Measurements from ENCODE around the gene BACE2.

The BACE2 gene

DNA sequence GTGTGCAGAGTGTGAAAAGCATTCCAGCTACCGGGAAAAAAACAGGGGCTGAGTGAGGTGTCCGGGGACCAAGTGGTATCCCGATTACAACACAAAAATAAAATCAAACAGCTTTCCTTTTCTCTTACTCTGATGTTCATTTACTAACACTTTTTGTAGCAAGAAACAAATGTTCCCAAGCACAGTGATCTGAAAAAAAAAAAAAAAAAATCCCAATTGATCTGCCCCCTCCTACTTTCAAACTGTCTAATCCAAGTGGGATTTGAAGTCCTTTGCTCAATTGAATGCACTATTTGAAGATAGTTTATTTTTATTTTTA is 1.3 kb downstream of the BACE2 start:
- TF ChIP-seq, protein P1, sequence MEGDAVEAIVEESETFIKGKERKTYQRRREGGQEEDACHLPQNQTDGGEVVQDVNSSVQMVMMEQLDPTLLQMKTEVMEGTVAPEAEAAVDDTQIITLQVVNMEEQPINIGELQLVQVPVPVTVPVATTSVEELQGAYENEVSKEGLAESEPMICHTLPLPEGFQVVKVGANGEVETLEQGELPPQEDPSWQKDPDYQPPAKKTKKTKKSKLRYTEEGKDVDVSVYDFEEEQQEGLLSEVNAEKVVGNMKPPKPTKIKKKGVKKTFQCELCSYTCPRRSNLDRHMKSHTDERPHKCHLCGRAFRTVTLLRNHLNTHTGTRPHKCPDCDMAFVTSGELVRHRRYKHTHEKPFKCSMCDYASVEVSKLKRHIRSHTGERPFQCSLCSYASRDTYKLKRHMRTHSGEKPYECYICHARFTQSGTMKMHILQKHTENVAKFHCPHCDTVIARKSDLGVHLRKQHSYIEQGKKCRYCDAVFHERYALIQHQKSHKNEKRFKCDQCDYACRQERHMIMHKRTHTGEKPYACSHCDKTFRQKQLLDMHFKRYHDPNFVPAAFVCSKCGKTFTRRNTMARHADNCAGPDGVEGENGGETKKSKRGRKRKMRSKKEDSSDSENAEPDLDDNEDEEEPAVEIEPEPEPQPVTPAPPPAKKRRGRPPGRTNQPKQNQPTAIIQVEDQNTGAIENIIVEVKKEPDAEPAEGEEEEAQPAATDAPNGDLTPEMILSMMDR (IDR thresholded peaks at IDR 0.05; ENCODE audit: extremely low read depth, missing control alignments): no peak
- DNase-seq (ENCODE audit: low spot score): no peak

DNA sequence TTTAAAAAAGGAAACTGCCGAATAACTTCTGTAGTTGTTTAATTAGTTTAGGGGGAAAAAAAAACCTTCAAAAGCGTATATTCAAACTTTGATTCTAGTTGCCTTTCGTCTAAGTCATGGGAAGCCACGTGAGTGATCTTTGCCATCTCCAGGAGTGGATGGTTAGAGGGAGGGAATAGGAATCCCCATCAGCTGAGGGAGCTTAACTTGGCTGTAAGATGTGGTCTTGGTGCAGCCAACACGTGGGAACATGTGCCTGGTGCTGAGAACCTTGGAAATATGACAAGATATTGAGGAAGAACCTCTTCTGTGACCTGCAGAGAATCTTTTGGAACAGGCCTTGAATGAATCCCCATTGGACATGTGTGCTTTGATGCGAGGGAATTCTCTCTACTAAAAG is 1.7 kb downstream of the BACE2 start:
- TF ChIP-seq, protein P1 (IDR thresholded peaks at IDR 0.05; ENCODE audit: extremely low read depth, missing control alignments): no peak
- DNase-seq (ENCODE audit: low spot score): no peak

DNA sequence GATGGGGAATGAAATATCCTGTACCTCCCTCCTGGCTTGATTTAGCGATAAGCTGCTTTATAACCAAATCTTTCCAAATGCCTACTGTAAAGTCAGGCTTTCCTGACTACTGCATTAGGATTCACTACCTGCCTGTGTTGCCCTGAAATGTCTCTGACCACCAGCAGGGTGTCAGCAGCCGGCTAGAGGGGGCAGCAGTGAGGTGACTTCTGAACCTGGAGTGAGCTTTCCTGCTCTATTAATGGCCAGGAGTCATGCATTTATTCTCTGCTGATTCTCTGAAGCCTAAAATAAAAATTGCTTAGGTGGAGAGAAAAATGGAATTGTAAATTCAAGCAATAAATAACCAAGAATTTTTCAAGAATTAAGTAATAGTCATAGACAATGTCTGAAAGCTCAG is 2.5 kb downstream of the BACE2 start:
- DNase-seq (ENCODE audit: low spot score): peak; percentile 59
- TF ChIP-seq, protein P1 (IDR thresholded peaks at IDR 0.05; ENCODE audit: extremely low read depth, missing control alignments): peak; percentile 19

DNA sequence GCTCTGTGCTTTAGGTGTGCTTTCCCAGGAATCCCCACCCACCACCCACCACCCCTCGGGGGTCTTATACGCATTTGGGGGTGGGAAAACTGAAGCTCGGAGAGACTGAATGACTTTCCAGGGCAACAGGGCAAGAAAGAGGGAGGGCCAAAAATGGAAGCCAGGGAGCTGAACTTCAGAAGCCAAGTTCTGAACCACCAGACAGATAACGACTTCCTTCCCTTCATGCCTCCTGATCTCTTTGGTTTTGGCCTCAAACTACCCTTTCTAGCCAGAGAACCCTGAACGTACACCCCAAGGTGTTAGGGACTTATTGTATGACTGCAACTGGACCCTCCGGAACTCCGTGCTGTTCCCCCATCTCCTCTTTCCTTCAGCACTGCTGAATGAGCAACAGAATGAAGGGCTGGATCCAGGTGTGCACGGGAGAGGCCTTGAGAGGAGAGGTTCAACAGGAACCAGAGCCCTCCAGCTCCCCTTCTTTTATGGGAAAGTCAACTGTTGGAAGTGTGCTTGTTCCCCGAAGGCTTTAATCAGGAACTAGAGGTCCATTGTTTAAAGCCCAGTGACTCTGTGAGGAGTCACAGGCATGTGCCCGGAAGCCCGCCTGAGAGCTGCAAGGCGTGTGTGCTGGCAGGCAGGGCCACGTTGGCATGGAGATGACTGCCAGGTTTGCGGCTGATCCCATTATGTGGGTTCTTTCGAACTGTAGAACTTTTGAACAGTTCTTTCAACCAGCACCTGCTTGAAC is 3.1 kb downstream of the BACE2 start:
- DNase-seq (ENCODE audit: low spot score): no peak
- TF ChIP-seq, protein P1 (IDR thresholded peaks at IDR 0.05; ENCODE audit: extremely low read depth, missing control alignments): no peak

DNA sequence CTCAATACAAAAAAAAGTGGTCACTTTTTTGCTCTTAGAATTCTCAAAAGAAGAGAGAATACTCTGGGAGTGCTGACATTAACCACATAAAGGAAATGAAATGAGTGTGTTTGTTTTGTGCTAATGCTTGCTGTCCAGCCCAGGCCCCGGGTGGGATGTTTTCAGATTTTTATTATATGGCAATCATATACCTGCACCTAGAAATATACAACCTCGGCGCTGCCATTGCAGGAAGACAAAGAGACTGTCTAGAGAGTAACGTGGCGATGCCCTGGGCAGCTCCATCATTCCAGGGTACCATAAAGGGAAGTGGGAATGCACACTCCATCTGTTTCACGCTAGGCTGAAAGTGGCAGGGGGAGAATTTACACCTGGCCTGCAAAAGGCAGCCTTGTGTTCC is 7.1 kb downstream of the BACE2 start:
- TF ChIP-seq, protein P1 (IDR thresholded peaks at IDR 0.05; ENCODE audit: extremely low read depth, missing control alignments): no peak
- no peak for DNase-seq (ENCODE audit: low spot score)

DNA sequence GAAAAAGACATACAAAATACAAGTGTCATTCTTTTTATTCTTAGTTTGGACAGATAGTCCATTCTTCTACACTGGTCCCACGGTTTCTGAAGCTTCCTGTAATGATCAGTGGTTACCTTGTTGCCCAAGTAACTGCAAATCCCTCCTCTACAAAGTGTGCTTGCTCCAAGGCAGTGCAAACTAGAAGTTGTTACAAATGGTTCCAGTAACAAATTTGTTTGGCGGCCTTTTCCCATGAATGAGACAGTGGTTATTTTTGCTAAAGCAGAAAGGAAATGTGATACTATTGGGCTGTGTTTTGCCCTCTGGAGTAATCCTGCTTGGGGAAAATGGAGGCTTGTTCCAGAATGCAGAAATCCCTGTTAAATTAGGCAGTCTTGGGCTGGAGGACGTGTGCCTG is 8.9 kb downstream of the BACE2 start:
- DNase-seq (ENCODE audit: low spot score): no peak
- TF ChIP-seq, protein P1 (IDR thresholded peaks at IDR 0.05; ENCODE audit: extremely low read depth, missing control alignments): no peak

DNA sequence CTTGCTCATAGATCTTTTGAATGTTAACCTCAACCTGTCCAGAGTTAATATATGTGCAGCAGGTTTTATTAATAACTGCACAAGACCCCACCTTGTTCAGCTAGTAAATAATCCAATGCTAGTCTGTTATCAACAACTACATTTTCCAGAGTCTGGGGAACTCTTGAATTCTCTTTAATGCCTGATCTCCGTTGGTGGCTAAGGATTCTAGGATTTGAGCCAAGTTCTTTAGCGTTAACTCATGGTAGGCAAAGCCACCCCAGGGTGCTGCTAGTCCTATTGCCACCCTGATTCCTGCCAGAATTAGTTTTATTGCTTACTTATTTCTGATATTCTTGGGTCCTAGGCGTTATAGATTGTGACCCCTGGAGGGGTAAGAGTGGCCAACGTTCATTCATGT is 12.8 kb downstream of the BACE2 start:
- TF ChIP-seq, protein P1 (IDR thresholded peaks at IDR 0.05; ENCODE audit: extremely low read depth, missing control alignments): no peak
- DNase-seq (ENCODE audit: low spot score): no peak
